Activated CD4-positive, alpha-beta T cell treated with anti-CD3 and anti-CD28 coated beads for 36 hours (primary cell): Measurements from ENCODE around the gene OR56A4. TPM values are rescaled to one million over a fixed set of nuclear protein-coding genes. Genes with fewer than 3 reads are reported as not detected.

Experiments
- ATAC-seq: fragments of 200-7000 bp; cut with Tn5 transposase; one replicate; pipeline ENCODE4 v1.10.0; 2021; ENCODE audit warnings: mild to moderate bottlenecking, moderate library complexity
- CTCF ChIA-PET: fragments of 350-600 bp; sonication (Branson Sonifier 250); formaldehyde crosslinking; loops from one replicate; lab custom pipeline; 2021; ENCODE audit warnings: antibody characterized with exemption; lab: Charles Lee
- POLR2A ChIA-PET: fragments of 350-600 bp; sonication (Branson Sonifier 250); formaldehyde crosslinking; loops from one replicate; lab custom pipeline; 2021; ENCODE audit warnings: antibody characterized with exemption, inconsistent platforms; lab: Charles Lee
- DNase-seq: peaks from one replicate; pipeline ENCODE4 v3.0.0-alpha.2; 2020
- H3K27ac Mint-ChIP-seq: one replicate; pipeline ENCODE4 v1.8.0; 2021; ENCODE audit warnings: mixed read lengths
- H3K27me3 Mint-ChIP-seq: one replicate; pipeline ENCODE4 v1.8.0; 2021; ENCODE audit warnings: mixed read lengths
- H3K36me3 Mint-ChIP-seq: one replicate; pipeline ENCODE4 v1.8.0; 2021; ENCODE audit warnings: low read depth, mixed read lengths
- H3K4me1 Mint-ChIP-seq: one replicate; pipeline ENCODE4 v1.8.0; 2021; ENCODE audit warnings: mixed read lengths
- H3K4me3 Mint-ChIP-seq: one replicate; pipeline ENCODE4 v1.8.0; 2021; ENCODE audit warnings: mild to moderate bottlenecking, moderate library complexity, mixed read lengths
- H3K9me3 Mint-ChIP-seq: one replicate; pipeline ENCODE4 v1.8.0; 2021; ENCODE audit warnings: low read depth, mixed read lengths
- intact Hi-C, 2 experiments: fragments of 100-400 bp; cut with DNase I in 1 of 2; cut with micrococcal nuclease in 1 of 2; formaldehyde crosslinking; loops; one replicate each; pipeline versions ENCODE4 v1.14.2 to v1.15.1; 2022 to 2024; cut with DNase I, micrococcal nuclease
- total RNA-seq, 2 experiments: library from RNA; stranded (reverse); gene quantifications; one replicate each; pipeline ENCODE4 v1.2.3, GENCODE V29; 2021

OR56A4 gene
- total RNA-seq, 2 experiments from 2014 or later = not detected

GRCh38 chr11:6002202-6002699 lies 4.5 kb downstream of the OR56A4 start:
- no peak for ATAC-seq
- POLR2A ChIA-PET = no interaction called here
- H3K36me3 Mint-ChIP-seq = no peaks in the 10 kb centered on the region

GRCh38 chr11:5994791-5995190 lies 12.0 kb downstream of the OR56A4 start:
- no peak for ATAC-seq
- Mint-ChIP-seq H3K36me3 (no peaks in the 10 kb centered on the region), H3K9me3 (no peaks in the 10 kb centered on the region), H3K27me3 (peaks cover 8% of the 10 kb centered on the region), H3K27ac (no peak overlapping the region), H3K4me1 (no peaks in the 10 kb centered on the region), H3K4me3 (no peak overlapping the region)
- ChIA-PET CTCF (no interaction called here), POLR2A (no interaction called here)
- DNase-seq = no peak
- intact Hi-C loops = no loop called here

More at GRCh38 chr11:6002202-6002699, 4.5 kb downstream of the OR56A4 start:
- Mint-ChIP-seq H3K27me3 (peaks cover 15% of the 10 kb centered on the region), H3K4me3 (no peak overlapping the region), H3K9me3 (no peaks in the 10 kb centered on the region), H3K27ac (no peak overlapping the region), H3K4me1 (no peaks in the 10 kb centered on the region)
- CTCF ChIA-PET = interaction anchor here (2.2 kb wide), 1 partner anchor 10 kb away, joined by 5 read pairs; no protein-coding TSS in a partner anchor
- no peak for DNase-seq
- intact Hi-C loops = no loop called here

- Mint-ChIP-seq H3K27me3 (peaks cover 8% of the 10 kb centered on the region), H3K4me3 (no peak overlapping the region), H3K36me3 (no peaks in the 10 kb centered on the region), H3K9me3 (no peaks in the 10 kb centered on the region), H3K4me1 (no peaks in the 10 kb centered on the region), H3K27ac (no peak overlapping the region)
- ATAC-seq = no peak
- CTCF ChIA-PET = interaction anchor here (0.5 to 1.6 kb wide), 6 partner anchors 9 to 441 kb away, joined by 3 to 10 read pairs (median 4); no protein-coding TSS in a partner anchor
- intact Hi-C loops = no loop called here
- POLR2A ChIA-PET = no interaction called here
- DNase-seq = no peak
These were observed 14.0 kb downstream of the OR56A4 start for GRCh38 chr11:5992604-5993251.

DNA sequence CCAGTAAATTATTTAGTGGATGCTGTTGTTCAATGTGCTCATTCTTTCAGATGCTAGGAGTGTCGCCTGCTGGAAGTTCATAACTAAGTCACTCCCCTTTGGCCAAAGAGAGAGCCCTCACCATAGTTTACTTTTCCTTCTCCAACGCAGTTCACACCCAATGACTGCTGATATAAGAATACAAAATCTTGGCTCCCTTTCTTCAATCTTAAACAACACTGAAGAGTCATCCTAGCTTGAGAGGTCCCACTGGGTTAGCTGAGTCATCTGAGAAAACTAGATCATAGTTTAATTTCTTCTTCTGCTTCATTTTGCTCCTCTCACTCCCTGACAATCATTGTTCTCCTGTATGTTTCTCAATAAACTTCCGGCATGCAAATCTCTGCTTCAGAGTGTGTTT lies 14.6 kb downstream of the OR56A4 start:
- H3K4me3 Mint-ChIP-seq = no peak overlapping the region
- ChIA-PET CTCF (interaction anchor here (0.5 to 1.6 kb wide), 6 partner anchors 9 to 442 kb away, joined by 3 to 10 read pairs (median 4); no protein-coding TSS in a partner anchor), POLR2A (no interaction called here)
- DNase-seq (no peak), ATAC-seq (peak; percentile 16)
- no peak overlapping the region for H3K27ac Mint-ChIP-seq
- H3K4me1 Mint-ChIP-seq = no peaks in the 10 kb centered on the region
- intact Hi-C loops = no loop called here
- no peaks in the 10 kb centered on the region for H3K9me3 Mint-ChIP-seq
- H3K36me3 Mint-ChIP-seq = no peaks in the 10 kb centered on the region
- peaks cover 10% of the 10 kb centered on the region for H3K27me3 Mint-ChIP-seq

GRCh38 chr11:5989203-5989602 lies 17.5 kb downstream of the OR56A4 start:
- no peak for ATAC-seq
- H3K4me1 Mint-ChIP-seq = no peaks in the 10 kb centered on the region

DNA sequence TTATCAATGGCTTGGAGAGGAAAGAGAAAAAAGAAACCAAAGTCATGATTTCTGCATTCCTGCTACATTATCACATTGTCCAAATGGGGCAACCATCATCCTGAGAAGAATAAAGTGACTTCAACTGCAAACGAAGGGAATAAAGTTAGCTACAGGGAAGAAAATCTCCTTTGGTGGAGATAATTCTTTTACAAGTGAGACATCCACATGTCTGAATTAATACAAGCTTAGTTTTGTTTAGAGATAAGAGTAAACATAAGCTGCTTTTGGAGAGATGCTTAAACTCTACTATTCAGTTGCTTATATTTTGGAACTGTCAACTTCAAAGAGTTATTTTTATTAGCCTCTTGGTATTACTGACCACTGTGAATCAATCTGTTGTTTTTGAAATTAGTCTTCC lies 19.9 kb downstream of the OR56A4 start, which contains the start of gene OR52L1:
TSS of gene OR52L1 (minus strand) at position 101 of the 400 bp plus-strand sequence. CDS start at position 46, 55 bp downstream.
- H3K36me3 Mint-ChIP-seq = no peaks in the 10 kb centered on the region
- no peak within 1 kb of the TSS for H3K27ac Mint-ChIP-seq
- ATAC-seq (no peak), DNase-seq (no peak)
- no peak within 1 kb of the TSS for H3K4me3 Mint-ChIP-seq
- POLR2A ChIA-PET = no interaction called here
- H3K4me1 Mint-ChIP-seq = no peaks in the 10 kb centered on the region
- peaks cover 23% of the 10 kb centered on the region for H3K27me3 Mint-ChIP-seq
- H3K9me3 Mint-ChIP-seq = no peaks in the 10 kb centered on the region
- intact Hi-C loops = no loop called here
- CTCF ChIA-PET = no interaction called here

More at GRCh38 chr11:5989203-5989602, 17.5 kb downstream of the OR56A4 start:
- Mint-ChIP-seq H3K36me3 (no peaks in the 10 kb centered on the region), H3K27ac (no peak overlapping the region), H3K4me3 (no peak overlapping the region), H3K9me3 (no peaks in the 10 kb centered on the region), H3K27me3 (peaks cover 12% of the 10 kb centered on the region)
- ChIA-PET POLR2A (interaction anchor here (0.5 kb wide), 1 partner anchor 1216 kb away, joined by 3 read pairs; no protein-coding TSS in a partner anchor), CTCF (interaction anchor here (0.8 kb wide), 1 partner anchor 20 kb away, joined by 4 read pairs; no protein-coding TSS in a partner anchor)
- intact Hi-C loops = no loop called here
- DNase-seq = no peak

- Mint-ChIP-seq H3K36me3 (no peaks in the 10 kb centered on the region), H3K27me3 (peaks cover 15% of the 10 kb centered on the region), H3K4me1 (no peaks in the 10 kb centered on the region), H3K4me3 (no peak overlapping the region), H3K9me3 (no peaks in the 10 kb centered on the region), H3K27ac (no peak overlapping the region)
- CTCF ChIA-PET = no interaction called here
- POLR2A ChIA-PET = no interaction called here
- no peak for ATAC-seq
- intact Hi-C loops = no loop called here
- no peak for DNase-seq
These were observed 23.3 kb downstream of the OR56A4 start for GRCh38 chr11:5983443-5983842.

DNA sequence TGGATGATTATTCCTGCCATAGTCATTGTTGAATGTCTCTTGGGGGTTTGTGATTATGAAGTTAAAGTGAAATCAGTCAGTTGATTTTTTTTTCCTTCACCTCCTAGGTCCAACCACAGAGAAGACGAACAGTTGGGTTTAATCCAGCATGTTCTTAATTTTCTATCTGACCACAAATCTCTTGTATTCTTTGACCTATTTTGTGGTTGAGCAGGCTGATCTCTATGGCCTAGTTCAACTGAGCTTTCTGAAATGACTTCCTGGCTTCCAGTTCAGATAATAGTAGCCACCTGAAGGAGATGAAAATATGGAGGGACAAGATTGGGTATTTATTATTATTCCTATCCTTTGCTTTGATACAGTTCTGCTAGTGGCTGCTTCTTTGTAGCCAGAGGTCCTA lies 33.2 kb downstream of the OR56A4 start:
- peaks cover 6% of the 10 kb centered on the region for H3K27me3 Mint-ChIP-seq
- no peak overlapping the region for H3K4me3 Mint-ChIP-seq
- peaks cover 2% of the 10 kb centered on the region for H3K9me3 Mint-ChIP-seq
- DNase-seq (no peak), ATAC-seq (no peak)
- no peak overlapping the region for H3K27ac Mint-ChIP-seq
- ChIA-PET CTCF (no interaction called here), POLR2A (no interaction called here)
- H3K4me1 Mint-ChIP-seq = no peaks in the 10 kb centered on the region
- no peaks in the 10 kb centered on the region for H3K36me3 Mint-ChIP-seq
- intact Hi-C loops = no loop called here

GRCh38 chr11:5968394-5968793 lies 38.4 kb downstream of the OR56A4 start, which contains the start of gene OR56A5:
Gene OR56A5 (minus strand): TSS chr11:5968494. CDS start chr11:5968494, 0 bp downstream.
- no peak within 1 kb of the TSS for H3K4me3 Mint-ChIP-seq
- H3K4me1 Mint-ChIP-seq = no peaks in the 10 kb centered on the region
- ATAC-seq (no peak), DNase-seq (no peak)
- POLR2A ChIA-PET = no interaction called here
- peaks cover 21% of the 10 kb centered on the region for H3K27me3 Mint-ChIP-seq
- intact Hi-C loops = no loop called here
- no peak within 1 kb of the TSS for H3K27ac Mint-ChIP-seq
- H3K9me3 Mint-ChIP-seq = peaks cover 8% of the 10 kb centered on the region
- peaks cover 2% of the 10 kb centered on the region for H3K36me3 Mint-ChIP-seq
- CTCF ChIA-PET = no interaction called here

DNA sequence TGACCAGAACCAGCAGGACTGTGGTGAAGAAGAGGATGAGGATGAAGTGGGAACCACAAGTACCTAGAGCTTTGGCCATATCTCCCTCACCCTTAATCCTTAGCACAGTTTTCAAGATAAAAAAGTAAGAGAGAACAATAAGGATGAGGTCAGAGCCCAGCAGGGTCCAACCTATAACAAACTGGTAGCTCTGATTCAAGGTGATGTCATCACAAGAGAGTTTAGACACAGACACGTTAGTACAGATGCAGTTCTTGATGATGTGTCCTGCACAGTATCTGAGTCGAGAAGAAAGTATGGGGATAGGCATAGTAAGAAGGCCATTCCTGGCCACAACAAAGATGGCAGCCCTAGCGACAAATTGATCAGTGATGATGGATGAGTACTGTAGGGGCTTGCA lies 39.0 kb downstream of the OR56A4 start:
- ATAC-seq (no peak), DNase-seq (no peak)
- peaks cover 2% of the 10 kb centered on the region for H3K36me3 Mint-ChIP-seq
- intact Hi-C loops = no loop called here
- no peaks in the 10 kb centered on the region for H3K4me1 Mint-ChIP-seq
- no peak overlapping the region for H3K4me3 Mint-ChIP-seq
- peaks cover 21% of the 10 kb centered on the region for H3K27me3 Mint-ChIP-seq
- ChIA-PET CTCF (no interaction called here), POLR2A (no interaction called here)
- no peak overlapping the region for H3K27ac Mint-ChIP-seq
- peaks cover 14% of the 10 kb centered on the region for H3K9me3 Mint-ChIP-seq

GRCh38 chr11:5966958-5967357 lies 39.8 kb downstream of the OR56A4 start:
- H3K27me3 Mint-ChIP-seq = peaks cover 21% of the 10 kb centered on the region
- no peaks in the 10 kb centered on the region for H3K4me1 Mint-ChIP-seq
- H3K27ac Mint-ChIP-seq = no peak overlapping the region
- POLR2A ChIA-PET = no interaction called here
- ATAC-seq (no peak), DNase-seq (no peak)
- peaks cover 14% of the 10 kb centered on the region for H3K9me3 Mint-ChIP-seq
- CTCF ChIA-PET = no interaction called here
- no peak overlapping the region for H3K4me3 Mint-ChIP-seq
- intact Hi-C loops = no loop called here
- H3K36me3 Mint-ChIP-seq = peaks cover 2% of the 10 kb centered on the region
